Measurements from ENCODE around the gene TMEM208.

DNA sequence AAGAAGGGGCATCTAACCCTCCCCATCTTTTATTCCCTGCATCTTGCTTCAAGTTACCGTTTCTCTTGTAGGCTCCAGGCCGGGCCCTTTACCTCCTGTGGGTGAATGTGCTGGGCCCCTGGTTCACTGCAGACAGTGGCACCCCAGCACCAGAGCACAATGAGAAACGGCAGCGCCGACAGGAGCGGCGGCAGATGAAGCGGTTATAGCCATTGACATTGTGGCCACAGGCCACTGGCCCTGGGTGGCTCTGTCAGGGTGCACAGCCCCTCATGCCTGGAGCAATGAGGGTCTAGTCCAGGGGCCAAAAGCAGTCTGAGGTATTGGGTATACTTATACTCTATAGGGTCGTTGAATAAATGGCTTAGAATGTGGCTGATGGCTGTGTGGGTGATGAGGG, 2.0 kb downstream of the TMEM208 start:
- TF ChIP-seq, protein P1, sequence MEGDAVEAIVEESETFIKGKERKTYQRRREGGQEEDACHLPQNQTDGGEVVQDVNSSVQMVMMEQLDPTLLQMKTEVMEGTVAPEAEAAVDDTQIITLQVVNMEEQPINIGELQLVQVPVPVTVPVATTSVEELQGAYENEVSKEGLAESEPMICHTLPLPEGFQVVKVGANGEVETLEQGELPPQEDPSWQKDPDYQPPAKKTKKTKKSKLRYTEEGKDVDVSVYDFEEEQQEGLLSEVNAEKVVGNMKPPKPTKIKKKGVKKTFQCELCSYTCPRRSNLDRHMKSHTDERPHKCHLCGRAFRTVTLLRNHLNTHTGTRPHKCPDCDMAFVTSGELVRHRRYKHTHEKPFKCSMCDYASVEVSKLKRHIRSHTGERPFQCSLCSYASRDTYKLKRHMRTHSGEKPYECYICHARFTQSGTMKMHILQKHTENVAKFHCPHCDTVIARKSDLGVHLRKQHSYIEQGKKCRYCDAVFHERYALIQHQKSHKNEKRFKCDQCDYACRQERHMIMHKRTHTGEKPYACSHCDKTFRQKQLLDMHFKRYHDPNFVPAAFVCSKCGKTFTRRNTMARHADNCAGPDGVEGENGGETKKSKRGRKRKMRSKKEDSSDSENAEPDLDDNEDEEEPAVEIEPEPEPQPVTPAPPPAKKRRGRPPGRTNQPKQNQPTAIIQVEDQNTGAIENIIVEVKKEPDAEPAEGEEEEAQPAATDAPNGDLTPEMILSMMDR (IDR thresholded peaks at IDR 0.05) = no peak
- TF ChIP-seq MXI1 (IDR thresholded peaks at IDR 0.05; ENCODE audit: low read depth, low read length) (no peak), SIN3A (IDR thresholded peaks at IDR 0.05; ENCODE audit: borderline replicate concordance, low read depth, low read length) (no peak), EP300 (IDR thresholded peaks at IDR 0.05; ENCODE audit: borderline replicate concordance in 1 of 2, low read depth in 1 of 2, low read length in 1 of 2) (no peak), TAF1 (IDR thresholded peaks at IDR 0.05; ENCODE audit: borderline replicate concordance, low read depth, low read length) (no peak)
- TF ChIP-seq, protein P2, sequence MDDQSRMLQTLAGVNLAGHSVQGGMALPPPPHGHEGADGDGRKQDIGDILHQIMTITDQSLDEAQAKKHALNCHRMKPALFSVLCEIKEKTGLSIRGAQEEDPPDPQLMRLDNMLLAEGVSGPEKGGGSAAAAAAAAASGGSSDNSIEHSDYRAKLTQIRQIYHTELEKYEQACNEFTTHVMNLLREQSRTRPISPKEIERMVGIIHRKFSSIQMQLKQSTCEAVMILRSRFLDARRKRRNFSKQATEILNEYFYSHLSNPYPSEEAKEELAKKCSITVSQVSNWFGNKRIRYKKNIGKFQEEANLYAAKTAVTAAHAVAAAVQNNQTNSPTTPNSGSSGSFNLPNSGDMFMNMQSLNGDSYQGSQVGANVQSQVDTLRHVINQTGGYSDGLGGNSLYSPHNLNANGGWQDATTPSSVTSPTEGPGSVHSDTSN (IDR thresholded peaks at IDR 0.05) = no peak
- TF ChIP-seq, protein P3, sequence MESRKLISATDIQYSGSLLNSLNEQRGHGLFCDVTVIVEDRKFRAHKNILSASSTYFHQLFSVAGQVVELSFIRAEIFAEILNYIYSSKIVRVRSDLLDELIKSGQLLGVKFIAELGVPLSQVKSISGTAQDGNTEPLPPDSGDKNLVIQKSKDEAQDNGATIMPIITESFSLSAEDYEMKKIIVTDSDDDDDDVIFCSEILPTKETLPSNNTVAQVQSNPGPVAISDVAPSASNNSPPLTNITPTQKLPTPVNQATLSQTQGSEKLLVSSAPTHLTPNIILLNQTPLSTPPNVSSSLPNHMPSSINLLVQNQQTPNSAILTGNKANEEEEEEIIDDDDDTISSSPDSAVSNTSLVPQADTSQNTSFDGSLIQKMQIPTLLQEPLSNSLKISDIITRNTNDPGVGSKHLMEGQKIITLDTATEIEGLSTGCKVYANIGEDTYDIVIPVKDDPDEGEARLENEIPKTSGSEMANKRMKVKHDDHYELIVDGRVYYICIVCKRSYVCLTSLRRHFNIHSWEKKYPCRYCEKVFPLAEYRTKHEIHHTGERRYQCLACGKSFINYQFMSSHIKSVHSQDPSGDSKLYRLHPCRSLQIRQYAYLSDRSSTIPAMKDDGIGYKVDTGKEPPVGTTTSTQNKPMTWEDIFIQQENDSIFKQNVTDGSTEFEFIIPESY (IDR thresholded peaks at IDR 0.05; ENCODE audit: borderline replicate concordance, low read depth) = no peak

Data from SK-N-SH (cell line).